B cell (primary cell): ENCODE measurements around the gene CDC42BPB. TPM values are rescaled to one million over a fixed set of nuclear protein-coding genes. Genes with fewer than 3 reads are reported as not detected.

ENCODE experiments used
- ATAC-seq: fragments of 200-7000 bp; cut with Tn5 transposase; one replicate; pipeline ENCODE4 v1.10.0; 2021; ENCODE audit warnings: low read depth, mild to moderate bottlenecking, moderate number of reproducible peaks, moderate library complexity
- CTCF ChIA-PET: fragments of 350-600 bp; sonication (Branson Sonifier 250); formaldehyde crosslinking; loops from one replicate; lab custom pipeline; 2021; ENCODE audit warnings: antibody characterized with exemption, inconsistent platforms; lab: Charles Lee
- POLR2A ChIA-PET: fragments of 350-600 bp; sonication (Branson Sonifier 250); formaldehyde crosslinking; loops from one replicate; lab custom pipeline; 2021; ENCODE audit warnings: antibody characterized with exemption; lab: Charles Lee
- DNase-seq: peaks from one replicate; pipeline ENCODE4 v3.0.0; 2013
- H2AFZ ChIP-seq: 2 replicates; pipeline ENCODE4 v1.6.1; 2012; ENCODE audit warnings: mild to moderate bottlenecking, low read depth, low read length; ENCODE audit not compliant: insufficient read depth, poor library complexity, severe bottlenecking
- H3K27ac ChIP-seq, 2 donors: 1 replicate in 1 of 2; 2 replicates in 1 of 2; pipeline ENCODE4 v1.5.1; 2012 to 2013; ENCODE audit warnings: low read length in 2 of 2, mild to moderate bottlenecking in 2 of 2, moderate library complexity in 1 of 2
- H3K27me3 ChIP-seq, 4 experiments: fragments of 200-600 bp in 1 of 4; sonication (generic) in 1 of 4; replicated peaks in 1 of 4; 1 replicate in 2 of 4; 2 replicates in 2 of 4; pipeline versions ENCODE4 v1.6.1 to v1.7.0; 2013 to 2016; ENCODE audit warnings: low read length in 3 of 4, mild to moderate bottlenecking in 2 of 4, mixed read lengths in 1 of 4, moderate library complexity in 1 of 4; ENCODE audit not compliant: insufficient read depth in 4 of 4, control insufficient read depth in 3 of 4; ENCODE audit errors: control extremely low read depth in 1 of 4
- H3K36me3 ChIP-seq, 2 experiments: replicated peaks in 1 of 2; 1 replicate in 1 of 2; 2 replicates in 1 of 2; pipeline versions ENCODE4 v1.6.1 to v1.7.1; 2013; ENCODE audit warnings: low read length in 1 of 2; ENCODE audit not compliant: insufficient read depth in 2 of 2, control insufficient read depth in 1 of 2; ENCODE audit errors: control extremely low read depth in 1 of 2, extremely low read depth in 1 of 2
- H3K4me1 ChIP-seq, 2 donors: fragments of 200-600 bp in 1 of 2; sonication (generic) in 1 of 2; 1 replicate in 1 of 2; 2 replicates in 1 of 2; pipeline versions ENCODE4 v1.5.1 to v1.6.1; 2013 to 2017; ENCODE audit warnings: low read length in 2 of 2; ENCODE audit not compliant: control insufficient read depth in 2 of 2, insufficient read depth in 2 of 2
- H3K4me2 ChIP-seq: replicated peaks from 2 replicates; pipeline ENCODE3; 2012; ENCODE audit warnings: mild to moderate bottlenecking, low read depth, low read length; ENCODE audit not compliant: poor library complexity, severe bottlenecking
- H3K4me3 ChIP-seq, 5 experiments: fragments of 200-600 bp in 1 of 5; sonication (generic) in 1 of 5; 1 replicate in 3 of 5; 2 replicates in 2 of 5; pipeline versions ENCODE4 v1.5.1 to v1.7.0; 2011 to 2016; ENCODE audit warnings: low read length in 4 of 5, mild to moderate bottlenecking in 4 of 5, low read depth in 2 of 5, control low read depth in 1 of 5, moderate library complexity in 1 of 5; ENCODE audit not compliant: insufficient read depth in 1 of 5; ENCODE audit errors: control extremely low read depth in 1 of 5, extremely low read depth in 1 of 5
- H3K79me2 ChIP-seq: fragments of 200-600 bp; sonication (generic); one replicate; pipeline ENCODE4 v1.6.0; 2016; ENCODE audit warnings: low read length; ENCODE audit not compliant: control insufficient read depth, insufficient read depth
- H3K9ac ChIP-seq: fragments of 200-600 bp; sonication (generic); 2 replicates; pipeline ENCODE4 v1.6.1; 2017; ENCODE audit warnings: mild to moderate bottlenecking, low read length, moderate library complexity
- H3K9me3 ChIP-seq, 3 donors: one replicate each; pipeline versions ENCODE4 v1.6.1 to v1.7.1; 2013; ENCODE audit warnings: low read length in 2 of 3; ENCODE audit not compliant: control insufficient read depth in 2 of 3, insufficient read depth in 1 of 3; ENCODE audit errors: control extremely low read depth in 1 of 3
- H4K20me1 ChIP-seq: 2 replicates; pipeline ENCODE4 v1.6.0; 2012; ENCODE audit warnings: mild to moderate bottlenecking, low read length; ENCODE audit not compliant: insufficient read depth, control insufficient read depth, poor library complexity, severe bottlenecking
- H3K27ac Mint-ChIP-seq: one replicate; pipeline ENCODE4 v1.8.0; 2021; ENCODE audit warnings: mixed read lengths
- H3K27me3 Mint-ChIP-seq: one replicate; pipeline ENCODE4 v1.8.0; 2021; ENCODE audit warnings: mixed read lengths
- H3K4me1 Mint-ChIP-seq: one replicate; pipeline ENCODE4 v1.8.0; 2021; ENCODE audit warnings: mixed read lengths
- H3K4me3 Mint-ChIP-seq: one replicate; pipeline ENCODE4 v1.8.0; 2021; ENCODE audit warnings: mixed read lengths
- H3K9me3 Mint-ChIP-seq: one replicate; pipeline ENCODE4 v1.8.0; 2022; ENCODE audit warnings: mixed read lengths; ENCODE audit not compliant: insufficient read depth
- CTCF ChIP-seq: fragments of 200-600 bp; IDR thresholded peaks from one replicate; pipeline ENCODE4 v1.8.0; 2022; ENCODE audit warnings: antibody characterized with exemption, mild to moderate bottlenecking
- EZH2 ChIP-seq: IDR thresholded peaks from 2 replicates; pipeline ENCODE4 v1.6.1; 2012; ENCODE audit warnings: borderline replicate concordance, low read depth, mild to moderate bottlenecking, moderate library complexity, low read length; ENCODE audit not compliant: insufficient read depth, poor library complexity, severe bottlenecking
- WGBS: methylation state at CpG from one replicate; pipeline ENCODE4 v1.1.5; 2013; ENCODE audit warnings: missing lambda C conversion rate; ENCODE audit not compliant: insufficient coverage; 5-methylcytosine and 5-hydroxymethylcytosine counted together
- intact Hi-C: fragments of 100-400 bp; cut with micrococcal nuclease; formaldehyde crosslinking; loops from one replicate; pipeline ENCODE4 v1.10.0; 2022
- polyA plus RNA-seq: library from polyadenylated mRNA; depleted of rRNA; stranded (reverse); fragments of >200 nt; gene quantifications from 2 replicates; pipeline ENCODE4 v1.2.3, GENCODE V29; 2012
- total RNA-seq, 2 donors: library from RNA; stranded (reverse); fragments of 120-200 nt in 1 of 2; gene quantifications; 1 replicate in 1 of 2; 2 replicates in 1 of 2; pipeline versions ENCODE4 v1.2.3 to v1.2.4, GENCODE V29; 2013 to 2022

The CDC42BPB gene
- total and polyA plus RNA-seq, 2 donors (not counting 1 experiment from before 2014, with no cell fraction given): 23.9 to 52.5 TPM

GRCh38 chr14:103009559-103009958 lies 47.8 kb downstream of the CDC42BPB start:
- WGBS: 97% methylated on average over 2 of the region's 2 CpGs
- no peak overlapping the region for H3K4me2 ChIP-seq
- peaks cover 4% of the 10 kb centered on the region for H4K20me1 ChIP-seq
- no peak overlapping the region for H3K27ac ChIP-seq
- H3K4me3 ChIP-seq: no peak overlapping the region
- ChIA-PET POLR2A (no interaction called here), CTCF (no interaction called here)
- Mint-ChIP-seq H3K4me1 (peaks cover 2% of the 10 kb centered on the region), H3K4me3 (no peak overlapping the region), H3K27ac (no peak overlapping the region), H3K9me3 (no peaks in the 10 kb centered on the region), H3K27me3 (no peaks in the 10 kb centered on the region)
- no peak for DNase-seq
- no peak for TF ChIP-seq EZH2
- TF ChIP-seq CTCF: no peak
- H3K79me2 ChIP-seq: peaks cover 4% of the 10 kb centered on the region
- no peak for ATAC-seq
- no peaks in the 10 kb centered on the region for H3K4me1 ChIP-seq
- no peak overlapping the region for H2AFZ ChIP-seq
- no peaks in the 10 kb centered on the region for H3K9me3 ChIP-seq
- H3K27me3 ChIP-seq: no peaks in the 10 kb centered on the region
- peaks cover 0 to 12% of the 10 kb centered on the region in 2 experiments for H3K36me3 ChIP-seq
- intact Hi-C loops: no loop called here
- no peak overlapping the region for H3K9ac ChIP-seq

- no peak for ATAC-seq
- no peak overlapping the region for H3K27ac Mint-ChIP-seq
- Histone ChIP-seq H3K9me3 (no peaks in the 10 kb centered on the region), H2AFZ (no peak overlapping the region), H3K27me3 (no peaks in the 10 kb centered on the region), H3K4me2 (no peak overlapping the region), H4K20me1 (no peaks in the 10 kb centered on the region), H3K9ac (no peak overlapping the region), H3K4me3 (no peak overlapping the region), H3K27ac (no peak overlapping the region), H3K36me3 (peaks cover 0 to 12% of the 10 kb centered on the region in 2 experiments), H3K79me2 (peaks cover 4% of the 10 kb centered on the region), H3K4me1 (no peaks in the 10 kb centered on the region)
- intact Hi-C loops: no loop called here
- no peaks in the 10 kb centered on the region for H3K27me3 Mint-ChIP-seq
- no peak for TF ChIP-seq EZH2
- no peak for TF ChIP-seq CTCF
- DNase-seq: no peak
- ChIA-PET POLR2A (no interaction called here), CTCF (no interaction called here)
- no peak overlapping the region for H3K4me3 Mint-ChIP-seq
- no peaks in the 10 kb centered on the region for H3K4me1 Mint-ChIP-seq
- WGBS: 94% methylated on average over 15 of the region's 15 CpGs
- H3K9me3 Mint-ChIP-seq: no peaks in the 10 kb centered on the region
Measured at GRCh38 chr14:103008768-103009357, 48.5 kb downstream of the CDC42BPB start.
